H1 (cell line): Measurements from ENCODE around the gene SCAMP4. TPM values are rescaled to one million over a fixed set of nuclear protein-coding genes. Genes with fewer than 3 reads are reported as not detected.

Source experiments
- ATF2 ChIP-seq: IDR thresholded peaks from 2 replicates; pipeline ENCODE4 v1.6.1; 2012; ENCODE audit warnings: low read length, inconsistent platforms
- FOSL1 ChIP-seq: IDR thresholded peaks from 2 replicates; pipeline ENCODE4 v1.6.1; 2011; ENCODE audit warnings: mild to moderate bottlenecking, low read depth, low read length, moderate library complexity; ENCODE audit not compliant: insufficient read depth
- SP1 ChIP-seq: IDR thresholded peaks from 2 replicates; pipeline ENCODE4 v1.6.1; 2011; ENCODE audit warnings: low read depth, low read length
- polyA plus RNA-seq, 7 experiments: library from polyadenylated mRNA; depleted of rRNA in 3 of 7; stranded (reverse) in 5 of 7; unstranded in 2 of 7; fragments of >200 nt in 5 of 7; fragments of 200-250 nt in 2 of 7; gene quantifications; 1 replicate in 5 of 7; 2 replicates in 1 of 7; 4 replicates in 1 of 7; pipeline versions ENCODE4 v1.2.1 to v1.2.3, GENCODE V29; 2011 to 2013; ENCODE audit warnings: missing spikeins in 2 of 7, mixed read lengths in 2 of 7
- total RNA-seq: library from RNA; stranded (reverse); fragmentation: NEBNext Ultra II Directional; extraction: Animal tissue kit (Norgen Biotek cat#: 25700); gene quantifications from 2 replicates; pipeline ENCODE4 v1.2.1, GENCODE V29; 2021

Gene SCAMP4
- total and polyA plus RNA-seq, 2 of the 8 experiments (the other 6 are each of a cell fraction or from before 2014, with no cell fraction given) = 17.1 to 61.4 TPM

- TF ChIP-seq FOSL1 = no peak
- TF ChIP-seq ATF2 = no peak
- no peak for TF ChIP-seq SP1
These were observed 43.6 kb upstream of the SCAMP4 start (continued) for GRCh38 chr19:1861599-1862031.
